Ramos (cell line): Measurements from ENCODE around the gene CLK1.
"Not testable (repeated sequence)": the region's sequence is repeated elsewhere in the genome, so short reads cannot be mapped to it uniquely, and the experiment has no call there.

Experiments used
- in situ Hi-C: fragments of 300-500 bp; cut with MboI; formaldehyde crosslinking; loops from one replicate; pipeline ENCODE4 v1.14.3; 2022; ENCODE audit warnings: low sequenced_read_pairs; ENCODE audit not compliant: unreplicated experiment

Gene CLK1

GRCh38 chr2:200864176-200865034 is at the start of gene CLK1:
CLK1 (minus strand) TSS chr2:200864658; CDS start chr2:200861862, 2,796 bp downstream.
- in situ Hi-C loops, result no loop called here

DNA sequence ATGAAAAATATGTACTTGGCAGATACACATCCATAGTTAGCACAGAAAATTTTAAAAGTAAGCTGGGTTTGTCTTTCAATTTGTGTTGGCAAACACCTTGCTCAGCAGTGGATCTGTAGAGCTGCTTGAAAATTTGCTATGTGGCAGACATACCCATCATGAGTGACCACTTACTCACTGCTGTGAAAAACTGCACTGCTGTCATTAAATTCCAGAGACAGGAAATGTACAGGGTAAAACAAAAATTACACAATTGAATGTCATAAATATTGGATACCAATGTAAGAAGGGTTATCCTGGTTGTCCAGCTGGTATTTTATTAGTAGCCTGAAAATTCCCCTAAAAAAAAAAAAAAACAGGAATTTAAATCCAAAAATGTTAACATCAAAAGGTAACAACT is 49.2 kb upstream of the CLK1 start:
- in situ Hi-C loops, result no loop called here

- in situ Hi-C loops, result loop anchor here (5.0 kb wide), 1 partner anchor 267 kb away; no protein-coding TSS in a partner anchor
These were observed 45.5 kb upstream of the CLK1 start for GRCh38 chr2:200909958-200910357.

GRCh38 chr2:200905618-200906296 is 41.3 kb upstream of the CLK1 start:
- in situ Hi-C loops, result loop anchor here (5.0 kb wide), 1 partner anchor 272 kb away; no protein-coding TSS in a partner anchor

- in situ Hi-C loops, result no loop called here
These were observed 37.1 kb upstream of the CLK1 start for GRCh38 chr2:200901459-200902072.

DNA sequence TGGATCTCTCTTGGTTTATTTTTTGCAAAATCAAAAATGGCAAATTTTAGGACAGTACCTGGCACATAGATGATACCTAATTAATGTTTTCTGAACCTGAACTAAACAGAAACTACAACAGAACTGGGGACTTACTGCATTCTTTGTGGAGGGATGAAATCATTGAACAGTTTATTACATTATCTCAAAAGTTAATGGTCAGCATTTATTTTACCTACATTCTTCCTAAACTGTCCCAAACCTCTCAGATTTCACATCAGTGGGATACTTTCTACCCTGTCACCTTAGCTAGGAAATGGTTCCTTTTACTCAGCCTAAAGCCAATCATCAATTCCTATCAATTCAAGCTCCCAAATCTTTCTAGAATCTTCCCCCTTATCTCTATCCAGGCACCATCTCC is 35.0 kb upstream of the CLK1 start:
- in situ Hi-C loops, result no loop called here

GRCh38 chr2:200888704-200889625 is 24.5 kb upstream of the CLK1 start, which contains the start of the genes NIF3L1 and PPIL3:
NIF3L1 (plus strand) TSS chr2:200889371; CDS start chr2:200891944, 2,573 bp downstream.
PPIL3 (minus strand) TSS chr2:200889077; CDS start chr2:200887615, 1,462 bp downstream.
- in situ Hi-C loops, result no loop called here

DNA sequence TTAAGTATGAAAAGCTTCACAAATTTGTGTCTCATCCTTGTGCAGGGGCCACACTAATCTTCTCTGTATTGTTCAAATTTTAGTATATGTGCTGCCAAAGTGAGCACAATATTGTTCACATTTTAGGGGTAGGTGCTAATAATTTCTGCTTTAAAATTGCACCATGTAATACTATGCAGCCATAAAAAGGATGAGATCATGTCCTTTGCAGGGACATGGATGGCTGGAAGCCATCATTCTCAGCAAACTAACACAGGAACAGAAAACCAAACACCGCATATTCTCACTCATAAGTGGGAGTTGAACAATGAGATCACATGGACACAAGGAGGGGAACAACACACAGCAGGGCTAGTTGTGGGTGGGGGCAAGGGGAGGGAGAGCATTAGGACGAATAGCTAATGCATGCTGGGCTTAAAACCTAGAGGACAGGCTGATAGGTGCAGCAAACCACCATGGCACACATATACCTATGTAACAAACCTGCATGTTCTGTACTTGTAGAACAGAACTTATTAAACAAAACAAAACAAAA is 17.3 kb upstream of the CLK1 start:
- in situ Hi-C loops, result not testable (repeated sequence)

- in situ Hi-C loops, result no loop called here
These were observed 13.9 kb upstream of the CLK1 start for GRCh38 chr2:200878289-200878880.

DNA sequence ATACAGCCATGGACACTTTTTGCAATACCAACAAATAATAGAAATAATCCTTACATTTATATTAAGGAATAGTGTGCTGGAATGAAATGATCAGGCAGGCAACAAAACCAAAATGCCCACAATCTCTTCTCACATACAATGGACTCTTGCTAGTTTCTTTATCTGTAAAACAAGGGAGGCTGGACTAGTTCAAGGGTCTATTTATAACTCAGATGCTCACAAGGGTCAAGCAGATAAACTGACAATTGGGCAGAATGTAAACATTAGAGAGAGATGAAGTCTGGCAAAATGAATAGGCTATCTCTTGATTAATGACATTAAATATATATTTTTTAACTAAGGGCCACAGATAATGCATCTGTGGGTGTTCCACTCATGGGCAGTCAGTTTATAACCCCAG is 13.0 kb upstream of the CLK1 start:
- in situ Hi-C loops, result no loop called here

- in situ Hi-C loops, result no loop called here
These were observed 9.1 kb upstream of the CLK1 start for GRCh38 chr2:200873560-200873959.

DNA sequence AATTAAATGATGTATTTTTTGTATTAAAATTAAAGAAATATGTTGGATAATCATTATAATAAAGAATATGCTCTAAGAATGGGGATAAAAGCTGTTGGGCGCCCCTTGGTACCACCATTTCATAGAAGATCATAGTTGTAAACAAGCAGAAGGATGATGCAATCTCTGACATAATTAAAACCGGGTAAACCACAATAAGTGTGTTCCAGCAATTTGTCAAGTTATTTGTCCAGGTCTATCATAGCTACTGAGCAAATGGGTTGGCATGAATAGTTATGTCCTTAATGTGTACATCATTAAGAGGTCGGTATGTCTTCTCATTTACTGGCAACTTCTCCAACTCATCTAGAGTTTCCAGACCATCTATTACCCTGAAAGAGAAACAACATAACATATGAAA is 6.7 kb upstream of the CLK1 start:
- in situ Hi-C loops, result no loop called here

DNA sequence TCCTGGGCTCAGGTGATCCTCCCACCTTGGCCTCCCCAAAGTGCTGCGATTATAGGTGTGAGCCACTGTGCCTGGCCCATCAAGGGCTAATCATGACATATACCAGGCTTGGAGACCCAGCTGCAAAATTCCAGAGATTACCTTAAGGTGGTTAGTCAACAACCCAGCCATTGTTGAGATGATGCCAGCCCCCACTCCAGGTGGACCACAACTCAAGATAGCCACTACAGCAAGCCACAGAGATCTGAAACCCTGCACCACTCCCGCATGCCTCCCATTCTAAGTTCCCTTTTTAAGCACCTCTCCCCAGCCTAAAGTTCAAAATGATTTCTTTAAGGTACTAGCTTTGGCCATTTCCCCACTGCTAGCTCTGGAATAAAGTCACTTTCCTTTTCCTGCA is 4.6 kb upstream of the CLK1 start:
- in situ Hi-C loops, result no loop called here

DNA sequence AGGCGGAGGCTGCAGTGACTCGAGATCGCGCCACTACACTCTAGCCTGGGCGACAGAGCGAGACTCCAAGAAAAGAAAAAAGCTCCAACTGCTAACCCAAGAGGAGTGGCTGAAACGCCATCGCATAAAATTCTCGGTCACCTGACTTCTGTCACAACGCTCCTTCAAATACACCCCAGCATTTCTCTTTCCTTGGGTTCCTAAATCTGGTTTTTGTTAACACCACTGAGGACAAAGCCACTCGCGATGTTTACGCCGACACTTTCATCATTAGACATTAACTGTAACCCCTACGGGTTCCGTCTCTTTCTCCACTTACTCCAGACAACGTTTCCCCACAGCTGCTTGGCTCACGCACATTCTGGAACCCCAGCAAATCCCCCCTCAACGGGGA is 679 bp downstream of the CLK1 start:
- in situ Hi-C loops, result no loop called here

- in situ Hi-C loops, result no loop called here
These were observed 1.9 kb downstream of the CLK1 start for GRCh38 chr2:200862532-200863000.

GRCh38 chr2:200861617-200862155 is 2.8 kb downstream of the CLK1 start:
- in situ Hi-C loops, result no loop called here

- in situ Hi-C loops, result no loop called here
These were observed 4.2 kb downstream of the CLK1 start for GRCh38 chr2:200860092-200860795.

- in situ Hi-C loops, result no loop called here
These were observed 7.7 kb downstream of the CLK1 start for GRCh38 chr2:200856806-200857205.
